Activated effector memory CD4-positive, alpha-beta T cell treated with Interleukin-2 at 50 U/mL for 16 hours (primary cell): Measurements from ENCODE around the gene KCNMA1.

Experiments
- DNase-seq: peaks from one replicate; pipeline ENCODE4 v3.0.0-alpha.2; 2020

Gene KCNMA1

DNA sequence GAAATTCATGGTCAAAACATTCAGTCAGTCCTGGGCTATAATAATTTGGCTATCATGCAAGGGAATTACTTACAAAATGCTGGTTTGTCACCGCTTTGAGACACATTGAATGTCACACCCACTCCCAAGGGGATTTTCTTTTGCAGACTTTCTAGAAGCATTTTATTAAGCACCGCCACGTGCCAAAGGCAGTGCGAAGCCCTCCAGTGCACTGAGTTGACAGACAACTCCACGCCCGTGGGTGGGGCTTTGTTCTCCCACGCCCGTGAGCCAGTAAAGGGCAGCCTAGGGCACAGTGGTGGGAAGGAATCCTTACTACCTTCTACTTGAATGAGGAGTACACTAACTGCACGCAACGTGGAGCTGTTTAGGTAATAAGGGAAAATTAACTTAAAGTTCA is 515.8 kb downstream of the KCNMA1 start:
- DNase-seq, result no peak

DNA sequence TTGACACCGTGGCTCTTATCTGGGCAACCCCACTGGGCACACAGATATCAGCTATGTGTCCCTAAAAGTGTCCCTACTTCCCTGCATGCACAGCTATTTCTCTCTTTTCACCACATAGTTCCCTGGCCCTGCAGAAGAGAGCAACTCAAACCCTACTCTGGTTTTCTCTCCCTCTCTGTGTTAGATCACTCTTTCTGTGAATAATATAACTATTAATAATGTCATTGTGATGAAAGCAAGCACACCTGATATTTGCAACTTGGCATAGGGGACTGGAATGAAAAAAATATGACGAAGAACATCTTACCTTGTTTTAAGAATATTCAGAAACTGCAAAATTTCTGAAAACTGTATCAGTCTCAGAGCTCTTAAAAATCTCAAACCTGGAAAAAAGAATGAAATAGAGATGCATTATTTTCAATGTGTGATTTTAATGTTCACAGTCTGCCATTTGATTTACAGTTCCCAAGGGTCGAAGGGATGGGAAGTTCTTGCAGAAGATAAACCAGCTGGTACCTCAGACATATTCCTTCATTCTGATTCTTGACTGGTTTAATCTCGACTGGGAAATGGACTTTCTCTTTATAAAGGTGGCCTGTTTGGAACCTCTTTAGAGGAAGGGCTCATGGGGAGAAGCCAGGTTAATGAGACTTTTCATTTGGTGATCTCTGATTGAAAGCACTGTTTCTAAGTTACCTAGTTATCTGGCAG is 516.8 kb downstream of the KCNMA1 start:
- DNase-seq, result no peak

DNA sequence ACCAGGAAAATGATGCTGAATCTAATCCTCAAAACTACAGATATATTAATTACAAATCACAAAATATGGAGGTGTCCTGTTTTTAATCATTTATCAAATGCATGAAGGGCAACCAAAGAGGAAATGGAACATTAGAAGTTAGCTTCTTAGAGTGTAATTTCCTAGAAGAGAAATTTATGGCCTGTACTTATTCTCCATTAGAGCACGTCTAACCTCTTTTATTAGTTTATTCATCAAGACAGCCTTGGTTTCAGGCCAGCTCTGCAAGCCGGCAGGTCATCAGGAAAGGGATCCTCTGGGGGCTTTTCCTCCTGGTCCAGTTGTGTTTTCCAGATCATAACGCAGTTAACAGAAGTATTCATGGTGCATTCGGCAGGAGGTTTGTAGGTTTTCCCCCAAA is 517.6 kb downstream of the KCNMA1 start:
- DNase-seq, result no peak

DNA sequence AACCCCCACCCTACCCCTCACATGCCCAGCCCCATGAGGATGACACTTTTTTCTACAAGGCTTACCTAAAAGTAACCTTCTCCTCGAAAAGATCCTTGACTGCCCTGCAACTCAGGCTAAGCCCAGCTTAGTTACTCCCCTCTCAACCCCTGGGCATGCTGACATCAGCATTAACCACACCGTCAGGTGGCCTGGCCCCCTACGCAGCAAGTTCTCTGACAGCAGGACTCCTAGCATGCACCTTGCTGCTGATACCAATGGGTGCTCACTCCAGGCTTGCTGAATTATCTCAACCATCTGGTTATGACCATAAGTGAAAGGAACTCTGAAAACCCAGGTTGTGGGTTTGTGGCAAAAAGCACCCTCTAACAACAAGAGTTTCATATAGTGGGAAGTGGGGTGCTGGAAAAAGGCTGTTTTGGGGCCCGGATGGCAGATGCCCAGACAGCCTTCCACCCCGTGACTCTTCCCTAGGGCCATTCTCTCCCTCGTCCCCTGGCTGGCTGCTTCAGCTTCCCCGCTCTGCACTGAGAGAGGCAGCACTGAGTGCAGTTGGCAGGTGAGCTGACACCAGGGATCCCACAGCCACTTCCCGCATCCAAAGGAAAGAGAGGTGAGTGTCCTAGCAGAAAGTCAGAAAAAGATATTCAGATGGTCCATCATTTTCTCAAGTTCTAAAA is 518.9 kb downstream of the KCNMA1 start:
- DNase-seq, result no peak

DNA sequence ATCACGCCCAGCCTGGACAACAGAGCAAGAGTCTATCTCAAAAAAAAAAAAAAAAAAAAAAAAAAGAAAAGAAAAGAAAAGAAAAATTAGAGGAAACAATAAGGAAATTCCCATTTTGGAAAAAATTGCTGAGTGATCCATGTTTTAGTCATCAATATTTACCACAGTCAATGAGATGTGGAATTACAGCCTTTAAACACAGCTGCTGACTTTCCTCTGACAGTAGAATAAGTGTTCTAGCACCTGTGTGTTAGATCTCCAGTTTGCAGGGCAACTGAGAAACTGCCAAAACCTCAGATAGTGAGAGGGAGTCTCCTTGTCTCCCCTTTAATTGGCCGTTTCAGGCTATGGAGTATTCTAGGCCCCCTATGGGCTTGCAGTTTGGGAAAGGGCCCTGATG is 520.1 kb downstream of the KCNMA1 start:
- DNase-seq, result no peak

DNA sequence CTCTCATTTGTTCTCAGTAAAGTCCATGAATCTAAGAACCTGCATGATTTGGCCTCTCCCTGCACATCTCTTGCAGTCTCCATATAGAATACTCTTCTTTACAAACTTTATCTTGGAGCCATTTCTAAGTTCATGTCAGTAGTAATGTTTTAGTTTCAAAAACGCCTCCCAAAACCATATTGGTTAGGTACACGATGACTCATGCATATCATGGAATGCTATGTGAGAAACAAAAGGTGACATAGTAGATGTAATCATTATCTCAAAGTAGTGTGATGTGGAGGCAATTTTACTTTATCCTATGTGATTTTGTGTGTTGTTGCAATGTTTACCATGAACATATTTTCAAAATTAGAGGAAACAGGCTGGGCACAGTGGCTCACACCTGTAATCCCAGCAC is 520.7 kb downstream of the KCNMA1 start:
- no peak for DNase-seq

DNA sequence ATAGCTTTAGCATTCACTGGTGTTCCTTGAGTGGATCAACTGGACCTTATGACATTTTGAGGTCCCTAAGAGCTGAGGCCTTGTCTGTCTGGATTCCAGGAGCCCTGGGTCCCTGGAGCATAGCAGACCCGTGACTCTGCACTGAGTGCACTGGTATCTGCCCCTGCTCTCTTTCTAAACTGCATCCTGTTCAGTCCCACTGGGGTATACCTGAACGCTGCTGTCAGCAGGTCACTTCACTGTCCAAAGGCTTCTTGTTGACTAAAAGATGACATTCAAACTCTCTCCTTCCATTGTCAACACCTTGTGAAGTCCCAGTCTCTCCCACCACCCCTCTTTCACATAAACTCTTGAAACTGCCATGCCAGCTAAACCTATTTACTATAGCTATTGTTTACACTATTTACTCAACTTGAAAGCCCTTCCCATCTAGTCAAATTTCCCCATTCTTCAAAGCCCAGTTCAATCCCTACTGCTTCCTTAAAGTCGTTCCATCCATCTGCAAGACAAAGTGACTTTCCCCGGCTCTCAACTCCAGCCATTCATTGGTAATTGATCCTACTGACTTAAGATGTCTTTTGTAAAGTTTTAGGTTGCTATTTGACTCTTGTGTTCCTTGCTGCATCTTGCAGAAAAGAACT is 523.3 kb downstream of the KCNMA1 start:
- no peak for DNase-seq

DNA sequence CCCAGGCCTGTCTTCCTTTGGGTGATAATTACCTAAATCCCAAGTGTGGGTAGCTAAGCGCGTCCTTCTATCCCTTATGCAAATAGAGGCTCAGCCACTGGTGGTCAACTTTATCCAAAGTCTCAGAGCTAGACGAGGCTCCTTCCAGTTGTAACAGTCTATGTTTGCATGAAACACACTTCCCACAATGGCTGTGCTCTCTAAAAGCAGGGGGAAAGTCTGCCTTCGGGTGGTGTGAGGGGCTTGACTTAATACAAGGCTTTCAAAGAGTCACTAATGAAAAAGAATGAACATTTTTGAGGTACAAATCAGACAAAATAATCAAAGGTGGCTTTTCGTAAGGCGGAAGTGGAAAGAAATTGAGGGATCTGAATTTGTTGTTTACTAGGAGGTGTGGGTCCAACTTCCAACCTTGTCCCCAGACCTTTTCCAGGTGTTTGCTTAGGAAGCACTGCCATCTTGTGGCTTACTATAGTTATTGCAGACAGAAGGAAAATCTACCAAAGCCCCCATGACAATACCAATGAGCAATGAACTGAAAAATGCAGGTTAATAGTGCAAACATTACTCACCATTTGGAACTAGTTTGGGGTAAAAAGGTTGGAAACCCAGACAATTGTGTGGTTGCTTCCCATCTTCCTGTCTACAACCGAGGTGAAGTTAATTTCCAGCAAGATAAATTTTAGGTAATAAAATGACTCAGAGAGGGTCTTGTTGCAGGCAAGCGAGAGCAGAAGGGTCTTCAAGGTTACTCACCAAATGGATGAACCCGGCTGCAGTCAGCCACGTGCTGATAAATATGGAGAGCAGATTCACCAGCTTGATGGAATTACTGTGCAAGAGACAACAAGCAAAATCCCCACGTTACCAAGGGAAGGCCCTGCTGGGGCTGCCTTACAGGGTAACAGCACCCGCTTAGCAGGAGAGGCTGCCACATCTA is 525.7 kb downstream of the KCNMA1 start:
- no peak for DNase-seq

DNA sequence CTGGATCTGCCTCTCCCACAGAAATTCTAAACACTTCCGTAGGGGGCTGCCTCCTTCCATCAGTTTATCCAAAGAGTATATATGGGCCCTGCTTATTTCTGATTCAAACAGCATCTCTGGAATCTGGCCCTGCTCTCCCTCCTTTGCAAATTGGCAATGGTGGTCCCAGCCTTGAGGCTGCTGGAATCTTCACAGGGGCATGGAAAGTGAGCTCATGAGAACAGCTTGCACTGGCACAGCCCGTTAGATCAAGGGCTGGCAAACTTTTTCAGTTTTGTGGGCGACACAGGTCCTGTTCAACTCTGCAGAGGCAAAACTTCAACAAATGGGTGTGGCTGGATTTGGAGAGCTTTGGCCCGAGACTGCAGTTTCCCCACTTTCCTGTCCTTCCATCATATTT is 526.9 kb downstream of the KCNMA1 start:
- no peak for DNase-seq

DNA sequence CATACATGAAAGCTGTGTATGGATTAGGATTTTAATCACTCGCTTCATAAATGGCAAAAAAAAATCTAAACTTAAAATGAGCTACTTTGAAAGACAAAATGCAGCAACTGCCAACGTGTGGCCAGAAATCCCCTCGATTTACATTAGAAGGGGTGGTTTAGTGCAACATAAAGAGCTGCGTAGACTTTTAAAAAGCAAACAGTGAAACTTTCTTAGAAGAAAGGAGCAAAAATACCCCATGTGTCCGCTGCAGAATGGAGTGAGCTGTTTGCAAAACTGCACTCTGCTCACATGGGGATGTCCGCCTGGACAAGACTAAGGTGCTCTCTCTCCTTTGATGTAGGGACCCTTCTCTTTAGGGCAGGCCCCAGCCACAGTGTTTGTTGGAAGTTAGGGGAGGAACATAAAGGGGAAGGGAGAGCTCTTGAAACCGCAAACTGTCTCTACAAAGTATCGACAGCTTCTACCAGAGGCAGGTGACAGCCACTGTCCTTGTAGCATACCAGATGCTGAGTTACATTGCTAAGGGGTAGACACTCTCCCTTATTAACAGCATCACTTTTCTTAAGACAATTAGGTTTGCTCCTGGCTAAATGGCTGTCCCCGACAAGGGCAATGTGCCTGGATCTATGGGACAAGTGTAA is 528.1 kb downstream of the KCNMA1 start:
- no peak for DNase-seq

DNA sequence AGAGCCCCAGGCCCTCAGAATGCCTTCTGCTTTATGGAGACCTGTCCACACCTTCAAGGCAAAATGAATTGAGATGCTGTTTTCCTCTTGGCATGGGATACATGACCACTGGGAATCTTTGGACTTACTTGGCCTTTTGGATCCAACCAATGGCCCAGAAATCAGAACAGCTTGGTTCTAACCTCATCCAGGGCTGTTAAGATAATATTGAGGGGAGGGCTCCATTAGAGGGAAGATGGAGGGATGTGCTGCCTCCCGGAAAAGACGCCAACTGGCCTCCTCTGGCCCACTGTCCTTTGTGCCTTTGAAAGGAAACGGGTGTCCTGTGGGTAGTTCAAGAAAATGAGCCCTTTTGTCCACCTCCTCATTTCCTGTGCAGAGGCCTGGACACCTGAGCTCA is 530.9 kb downstream of the KCNMA1 start:
- no peak for DNase-seq

DNA sequence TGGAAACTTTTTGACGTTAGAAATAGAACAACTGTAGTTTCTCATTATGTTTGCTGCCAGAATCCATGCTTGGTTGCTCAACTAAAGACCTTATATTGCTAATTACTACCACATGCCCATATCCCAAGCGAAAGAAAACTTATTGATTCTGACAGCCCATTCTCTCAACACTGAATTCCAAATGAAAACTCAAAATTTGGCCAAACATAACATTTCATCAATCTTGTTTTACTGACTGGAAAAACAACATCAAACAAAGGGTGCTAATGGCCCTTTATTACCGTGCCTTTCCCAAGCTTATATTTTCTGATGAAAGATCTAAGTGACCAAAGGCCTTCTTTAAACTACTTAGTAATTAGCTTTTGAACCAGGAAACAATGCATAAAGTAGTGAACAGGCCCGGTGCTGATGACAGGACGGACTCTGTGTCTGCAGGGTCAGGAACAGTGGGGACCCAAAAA is 531.8 kb downstream of the KCNMA1 start:
- DNase-seq, result no peak

DNA sequence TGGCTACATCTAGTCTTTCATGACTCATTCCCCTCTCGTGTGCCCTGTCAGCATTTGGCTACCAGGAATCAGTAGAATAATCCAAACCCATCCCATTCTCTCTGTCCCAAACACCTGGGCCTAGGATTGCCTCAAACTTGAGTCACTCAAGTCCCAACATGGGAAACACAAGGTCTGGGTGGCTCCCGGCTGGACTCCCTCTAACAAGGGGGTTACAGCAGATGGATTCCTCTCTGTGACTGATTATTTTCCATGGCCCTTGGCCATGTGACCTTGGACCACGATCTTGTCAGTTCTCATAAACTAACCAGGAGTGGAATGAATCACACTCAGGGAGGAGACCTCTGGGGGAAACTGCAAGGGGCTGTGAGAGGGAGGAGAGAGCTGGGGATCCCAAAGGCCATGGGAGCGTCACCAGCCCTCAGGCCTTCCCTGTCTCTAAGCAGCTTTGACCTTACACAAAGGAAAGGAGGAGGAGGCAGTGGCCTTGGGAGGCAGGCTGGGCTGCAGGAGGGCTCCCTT is 533.1 kb downstream of the KCNMA1 start:
- DNase-seq, result no peak

DNA sequence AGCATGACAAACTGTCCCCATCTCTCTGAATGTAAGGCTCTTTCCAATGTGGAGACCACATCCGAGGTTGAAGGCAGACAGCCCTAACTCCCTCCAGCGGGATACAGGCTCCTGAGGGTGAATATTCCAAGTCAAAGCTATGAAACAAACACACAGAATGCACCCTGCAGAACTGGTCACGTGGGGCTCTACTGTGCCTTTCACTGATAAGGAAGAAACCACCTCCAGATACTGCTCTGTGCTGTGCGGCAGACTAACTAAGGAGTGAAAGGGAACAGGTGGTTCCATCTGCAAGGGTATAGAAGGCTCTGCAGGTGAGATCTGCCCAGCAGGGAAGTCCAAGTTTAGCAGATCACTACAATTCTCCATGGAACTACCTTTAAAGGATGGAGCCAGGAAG is 534.4 kb downstream of the KCNMA1 start:
- no peak for DNase-seq

DNA sequence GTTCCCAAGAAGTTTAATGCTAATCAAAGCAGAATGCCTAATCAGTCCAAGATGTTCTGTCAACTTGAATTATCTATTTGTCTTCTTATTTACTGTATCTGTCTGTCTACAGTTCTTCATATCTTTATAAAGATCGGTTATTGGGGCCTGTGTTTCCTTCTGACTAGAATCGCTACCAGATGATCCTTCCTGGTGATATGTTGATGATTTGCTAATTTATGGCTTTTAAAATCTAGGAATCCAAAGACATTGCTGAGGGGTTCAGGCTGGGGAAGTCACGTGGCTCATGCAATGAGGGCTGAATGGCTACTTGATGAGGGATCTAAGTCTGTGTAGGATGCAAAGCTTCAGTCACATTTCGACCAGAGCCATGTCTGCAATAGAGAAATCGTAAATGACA is 536.3 kb downstream of the KCNMA1 start:
- no peak for DNase-seq

DNA sequence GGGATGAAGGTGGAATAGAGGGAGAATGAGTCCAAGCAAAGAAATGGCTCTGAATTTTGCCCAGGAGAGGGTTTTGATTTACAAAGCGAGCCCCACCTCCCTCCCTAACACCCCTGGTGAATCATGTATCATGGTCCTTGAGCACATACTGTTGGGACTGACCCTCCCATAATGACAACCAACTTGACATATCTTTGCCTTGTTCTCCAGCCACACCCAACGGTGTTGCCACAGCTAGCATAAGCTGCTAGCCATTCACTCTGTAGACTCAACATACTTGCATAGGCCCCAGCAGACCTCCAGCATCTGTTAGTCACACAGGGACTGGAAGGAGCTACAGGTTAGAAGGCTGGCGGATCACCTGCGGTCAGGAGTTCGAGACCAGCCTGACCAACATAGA is 538.5 kb downstream of the KCNMA1 start:
- no peak for DNase-seq

DNA sequence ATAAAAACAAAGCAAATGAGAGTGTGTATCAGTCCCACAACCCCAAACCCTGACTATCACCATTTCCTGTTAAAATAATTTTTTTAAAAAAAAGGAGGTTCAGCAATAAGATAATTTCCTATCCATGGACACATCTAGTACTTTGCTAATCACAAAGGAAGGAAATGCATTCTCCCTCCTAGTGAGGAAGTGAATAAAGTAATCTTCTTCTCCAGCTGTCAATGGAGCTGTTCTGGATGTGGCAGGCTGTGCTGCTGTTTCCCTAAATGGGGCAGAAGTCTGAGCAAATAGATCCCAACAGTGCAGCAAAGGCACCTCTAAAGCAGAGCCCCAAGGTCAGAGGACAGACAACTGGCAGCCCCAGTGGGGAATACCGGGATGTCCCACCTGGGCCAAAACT is 540.0 kb downstream of the KCNMA1 start:
- no peak for DNase-seq

DNA sequence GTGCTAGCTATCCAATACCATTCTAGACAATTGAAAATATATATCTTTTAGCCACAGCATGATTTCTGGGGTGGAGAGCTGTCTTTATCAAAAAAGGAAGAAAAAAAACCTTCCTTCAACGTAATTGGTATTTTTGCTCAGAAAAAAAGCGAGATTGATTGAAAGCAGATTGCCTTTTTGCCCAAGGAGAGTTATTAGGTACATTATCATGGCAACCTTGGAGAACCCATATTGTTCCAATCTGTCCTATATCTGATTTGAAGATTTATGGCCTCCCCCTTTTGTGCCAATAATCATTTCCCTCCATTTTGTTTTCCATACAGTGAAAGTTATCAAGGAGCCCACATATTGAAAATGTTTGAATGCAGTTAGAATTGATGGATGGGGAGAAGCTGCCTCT is 544.5 kb downstream of the KCNMA1 start:
- no peak for DNase-seq

DNA sequence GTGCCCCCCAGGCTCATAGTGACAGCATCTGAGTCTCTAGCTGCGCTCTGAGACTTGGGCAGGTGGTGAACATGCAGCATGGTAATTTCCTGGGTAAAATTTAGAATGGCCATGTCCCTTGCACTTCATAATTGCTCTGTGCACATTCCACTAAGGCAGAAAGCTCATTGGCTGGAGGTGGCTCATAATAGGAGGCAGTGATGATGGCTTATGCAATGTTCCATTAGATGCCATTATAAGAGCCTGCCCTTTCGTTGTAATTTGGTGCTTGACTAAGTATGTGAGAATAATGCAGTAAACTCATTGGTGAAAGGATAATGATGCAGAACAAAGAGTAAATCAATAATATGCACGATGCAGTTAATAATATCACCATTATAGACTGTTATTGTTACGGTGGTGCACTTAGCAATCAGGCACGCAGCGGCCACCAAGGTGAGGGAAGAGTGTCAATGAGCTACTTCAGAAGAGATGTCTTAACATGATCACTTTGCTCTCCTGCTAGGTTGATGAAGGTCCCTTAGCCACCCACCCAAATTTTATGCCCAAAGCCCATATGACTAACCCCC is 545.9 kb downstream of the KCNMA1 start:
- DNase-seq, result no peak

DNA sequence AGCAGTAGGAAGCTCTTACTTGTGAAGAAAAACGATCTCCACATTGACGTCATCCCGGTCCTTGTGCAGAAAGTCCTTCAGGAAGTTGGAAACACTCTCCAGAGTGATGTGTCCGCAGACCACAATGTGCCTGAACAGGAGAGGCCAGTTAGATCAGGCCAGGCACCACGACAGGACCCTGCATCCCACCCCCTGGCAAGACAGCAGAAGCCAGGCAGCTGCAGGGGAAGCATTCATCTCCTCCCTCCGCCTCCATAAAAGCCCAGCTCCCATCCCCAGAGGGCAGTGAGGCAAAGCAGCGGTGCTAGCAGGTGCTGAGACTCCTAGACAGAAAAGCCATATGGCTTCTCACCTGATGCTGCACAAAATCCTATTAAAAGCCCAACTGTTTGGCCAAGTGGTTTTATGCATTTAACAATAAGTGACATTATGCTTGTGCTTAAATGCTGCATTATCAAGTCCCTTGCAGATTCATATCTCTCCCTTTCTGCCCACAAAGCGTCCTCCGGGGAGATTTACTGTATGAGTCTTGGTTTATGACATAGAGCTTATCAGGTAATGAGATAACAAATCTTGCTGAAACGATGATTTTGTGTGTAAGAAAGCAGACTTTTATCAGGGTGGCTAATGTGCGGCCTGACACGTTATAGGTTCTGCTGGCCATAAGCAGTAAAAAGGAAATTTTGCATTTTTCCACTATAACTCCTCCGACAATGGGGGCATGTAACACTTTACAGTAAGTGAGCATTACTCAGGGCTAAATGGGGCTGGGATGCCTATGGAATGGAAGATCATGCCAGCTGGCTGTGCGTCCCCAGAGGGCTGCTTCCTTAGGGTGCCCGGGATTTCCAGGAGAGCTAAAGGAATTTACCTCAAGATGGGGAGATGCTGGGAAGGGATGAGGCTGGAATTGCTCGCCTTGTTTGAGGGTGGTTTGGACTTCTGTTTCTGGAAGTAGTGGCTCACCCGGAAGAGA is 546.9 kb downstream of the KCNMA1 start:
- no peak for DNase-seq

DNA sequence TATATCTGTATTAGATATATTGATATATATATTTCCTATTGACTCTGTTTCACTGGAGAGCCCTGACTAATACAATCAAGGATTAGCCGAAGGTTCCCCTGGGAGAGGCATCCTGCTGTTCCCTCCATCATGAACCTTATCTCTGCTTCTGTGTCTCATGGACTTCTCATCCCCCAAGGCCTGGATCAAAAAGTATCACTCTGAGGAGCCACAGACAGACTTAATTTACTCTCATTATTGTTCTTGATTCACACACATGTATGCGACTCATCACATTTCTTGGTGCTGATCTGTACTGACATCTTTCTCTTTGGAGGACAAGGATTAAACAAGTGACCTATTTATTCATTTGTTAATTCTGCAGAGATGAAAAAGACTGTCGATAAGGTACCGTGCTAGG is 550.2 kb downstream of the KCNMA1 start:
- no peak for DNase-seq
